OCI-LY7 (cell line): ENCODE data around the gene CRYGN. TPM values are rescaled to one million over a fixed set of nuclear protein-coding genes. Genes with fewer than 3 reads are reported as not detected.

Experiments used
- BruUV-seq: library from RNA; stranded (reverse); fragments of 400-500 nt; replicated peaks from 2 replicates; lab custom pipeline; 2021; lab: Mats Ljungman, UMichigan
- CTCF ChIA-PET: fragments of 300-600 bp; sonication (Branson Sonifier 250); formaldehyde crosslinking; loops from one replicate; lab custom pipeline; 2022; ENCODE audit warnings: antibody characterized with exemption; ENCODE audit not compliant: unreplicated experiment; lab: Charles Lee
- POLR2A ChIA-PET: fragments of 300-600 bp; sonication (Branson Sonifier 250); formaldehyde crosslinking; loops from one replicate; lab custom pipeline; 2022; ENCODE audit warnings: antibody characterized with exemption; lab: Charles Lee
- DNase-seq: peaks from one replicate; pipeline ENCODE4 v3.0.0-alpha.2; 2015; ENCODE audit warnings: low spot score
- H2AFZ ChIP-seq: fragments of 200-600 bp; sonication (generic), shearing (Covaris generic); 2 replicates; pipeline ENCODE4 v1.6.1; 2014; ENCODE audit warnings: mild to moderate bottlenecking, antibody characterized with exemption, low read length, moderate library complexity
- H3K27ac ChIP-seq: fragments of 200-600 bp; sonication (generic); 2 replicates; pipeline ENCODE4 v1.5.1; 2014; ENCODE audit warnings: mixed run types, low read depth, mild to moderate bottlenecking, moderate library complexity, low read length, inconsistent platforms; ENCODE audit not compliant: poor library complexity, severe bottlenecking
- H3K36me3 ChIP-seq: fragments of 200-600 bp; sonication (generic); 2 replicates; pipeline ENCODE4 v1.6.1; 2014; ENCODE audit warnings: mild to moderate bottlenecking, antibody characterized with exemption, low read length, moderate library complexity, mixed read lengths; ENCODE audit not compliant: insufficient read depth
- H3K4me1 ChIP-seq: fragments of 200-600 bp; sonication (generic); 2 replicates; pipeline ENCODE4 v1.5.1; 2014; ENCODE audit warnings: mild to moderate bottlenecking, low read length; ENCODE audit not compliant: insufficient read depth, poor library complexity, severe bottlenecking
- H3K4me2 ChIP-seq: fragments of 200-600 bp; sonication (generic); 2 replicates; pipeline ENCODE4 v1.6.1; 2014; ENCODE audit warnings: mild to moderate bottlenecking, low read length
- H3K4me3 ChIP-seq: fragments of 200-600 bp; sonication (generic); 2 replicates; pipeline ENCODE4 v1.5.1; 2014; ENCODE audit warnings: mild to moderate bottlenecking, low read depth, low read length; ENCODE audit not compliant: poor library complexity, severe bottlenecking
- H3K79me2 ChIP-seq: fragments of 200-600 bp; sonication (generic); 2 replicates; pipeline ENCODE4 v1.6.1; 2016; ENCODE audit warnings: low read depth, mild to moderate bottlenecking, low read length, moderate library complexity, mixed read lengths; ENCODE audit not compliant: insufficient read depth
- H3K9me2 ChIP-seq: fragments of 200-600 bp; sonication (generic); 2 replicates; pipeline ENCODE4 v1.6.1; 2016; ENCODE audit warnings: mild to moderate bottlenecking, low read length, mixed read lengths; ENCODE audit not compliant: insufficient read depth
- H3K9me3 ChIP-seq: fragments of 200-600 bp; sonication (generic); 2 replicates; pipeline ENCODE4 v1.6.1; 2014; ENCODE audit warnings: mild to moderate bottlenecking, mixed run types, low read length, mixed read lengths
- H4K20me1 ChIP-seq: fragments of 200-600 bp; sonication (generic); 2 replicates; pipeline ENCODE4 v1.6.1; 2014; ENCODE audit warnings: mild to moderate bottlenecking, antibody characterized with exemption, low read length, moderate library complexity, mixed read lengths; ENCODE audit not compliant: insufficient read depth
- EZH2phosphoT487 ChIP-seq: fragments of 200-600 bp; sonication (generic); IDR thresholded peaks from 2 replicates; pipeline ENCODE4 v1.6.1; 2018; ENCODE audit warnings: low read depth, borderline replicate concordance, mild to moderate bottlenecking, mixed run types, antibody characterized with exemption, low read length, moderate library complexity, mixed read lengths
- intact Hi-C: fragments of 100-400 bp; cut with micrococcal nuclease; formaldehyde crosslinking; loops from one replicate; pipeline ENCODE4 v1.10.0; 2022; ENCODE audit not compliant: unreplicated experiment
- total RNA-seq, 2 experiments: library from RNA; depleted of rRNA in 1 of 2; stranded (reverse); fragments of >200 nt in 1 of 2; shearing (Covaris generic) in 1 of 2; gene quantifications; 2 replicates each; pipeline ENCODE4 v1.2.3, GENCODE V29; 2014 to 2022
- TF ChIP-seq, protein P1 (sequence below): fragments of 200-600 bp; sonication (generic); conservative IDR thresholded peaks from 2 replicates; pipeline ENCODE4 v1.5.1; 2014; ENCODE audit warnings: mild to moderate bottlenecking, antibody characterized with exemption, low read length, moderate library complexity, mixed read lengths

CRYGN gene
- total RNA-seq, 2 experiments from 2014 or later: 0.09 TPM; not detected in 1

DNA sequence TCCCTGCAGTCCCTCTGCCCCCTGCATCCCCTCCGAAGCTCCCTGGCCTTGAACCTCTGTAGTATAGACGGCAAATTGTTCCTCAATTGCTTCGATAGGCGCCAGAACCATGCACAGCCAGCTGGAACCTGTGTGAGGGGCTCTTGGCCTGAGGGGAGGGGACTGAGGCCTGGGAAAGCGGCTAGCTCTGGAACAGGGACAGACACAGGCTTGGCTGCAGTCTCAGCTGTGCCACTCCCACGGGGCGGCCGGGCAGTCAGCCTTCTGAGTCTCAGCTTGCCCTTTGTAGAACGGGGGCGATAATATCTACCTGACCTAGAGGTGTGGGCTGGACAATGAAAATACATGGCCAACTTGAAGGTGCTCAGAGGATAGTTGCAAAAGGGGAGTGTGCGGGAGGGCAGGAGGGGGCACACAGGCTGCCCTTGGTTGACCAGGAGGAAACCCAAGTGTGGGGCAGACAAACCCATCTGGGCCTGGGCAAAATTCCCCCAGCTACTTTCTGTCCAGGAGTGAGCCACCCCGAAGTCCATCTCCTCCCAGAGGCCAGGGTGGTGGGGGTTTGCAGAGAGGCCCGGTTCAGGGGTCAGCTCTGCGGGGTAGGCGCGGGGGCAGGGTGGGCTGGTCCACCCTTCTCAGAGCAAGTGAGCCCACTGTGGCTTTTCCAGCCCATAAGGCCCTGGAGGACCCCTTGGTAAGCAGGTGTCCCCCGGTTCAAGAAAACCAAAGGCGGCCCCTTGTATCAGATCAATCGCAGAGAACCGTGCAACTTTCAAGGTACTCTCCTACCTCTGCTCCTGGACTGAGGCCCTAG, 4.6 kb downstream of the CRYGN start:
- POLR2A ChIA-PET: no interaction called here
- TF ChIP-seq EZH2phosphoT487: no peak
- TF ChIP-seq, protein P1, sequence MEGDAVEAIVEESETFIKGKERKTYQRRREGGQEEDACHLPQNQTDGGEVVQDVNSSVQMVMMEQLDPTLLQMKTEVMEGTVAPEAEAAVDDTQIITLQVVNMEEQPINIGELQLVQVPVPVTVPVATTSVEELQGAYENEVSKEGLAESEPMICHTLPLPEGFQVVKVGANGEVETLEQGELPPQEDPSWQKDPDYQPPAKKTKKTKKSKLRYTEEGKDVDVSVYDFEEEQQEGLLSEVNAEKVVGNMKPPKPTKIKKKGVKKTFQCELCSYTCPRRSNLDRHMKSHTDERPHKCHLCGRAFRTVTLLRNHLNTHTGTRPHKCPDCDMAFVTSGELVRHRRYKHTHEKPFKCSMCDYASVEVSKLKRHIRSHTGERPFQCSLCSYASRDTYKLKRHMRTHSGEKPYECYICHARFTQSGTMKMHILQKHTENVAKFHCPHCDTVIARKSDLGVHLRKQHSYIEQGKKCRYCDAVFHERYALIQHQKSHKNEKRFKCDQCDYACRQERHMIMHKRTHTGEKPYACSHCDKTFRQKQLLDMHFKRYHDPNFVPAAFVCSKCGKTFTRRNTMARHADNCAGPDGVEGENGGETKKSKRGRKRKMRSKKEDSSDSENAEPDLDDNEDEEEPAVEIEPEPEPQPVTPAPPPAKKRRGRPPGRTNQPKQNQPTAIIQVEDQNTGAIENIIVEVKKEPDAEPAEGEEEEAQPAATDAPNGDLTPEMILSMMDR: no peak
- Histone ChIP-seq H3K79me2 (no peaks in the 10 kb centered on the region), H3K4me2 (no peak overlapping the region), H3K36me3 (no peaks in the 10 kb centered on the region), H2AFZ (no peak overlapping the region), H3K9me2 (no peaks in the 10 kb centered on the region), H4K20me1 (no peaks in the 10 kb centered on the region), H3K4me3 (no peak overlapping the region), H3K9me3 (no peaks in the 10 kb centered on the region), H3K4me1 (peaks cover 6% of the 10 kb centered on the region), H3K27ac (no peak overlapping the region)
- no peak for DNase-seq
- CTCF ChIA-PET: no interaction called here
- BruUV-seq: no TSS peak
- intact Hi-C loops: no loop called here

DNA sequence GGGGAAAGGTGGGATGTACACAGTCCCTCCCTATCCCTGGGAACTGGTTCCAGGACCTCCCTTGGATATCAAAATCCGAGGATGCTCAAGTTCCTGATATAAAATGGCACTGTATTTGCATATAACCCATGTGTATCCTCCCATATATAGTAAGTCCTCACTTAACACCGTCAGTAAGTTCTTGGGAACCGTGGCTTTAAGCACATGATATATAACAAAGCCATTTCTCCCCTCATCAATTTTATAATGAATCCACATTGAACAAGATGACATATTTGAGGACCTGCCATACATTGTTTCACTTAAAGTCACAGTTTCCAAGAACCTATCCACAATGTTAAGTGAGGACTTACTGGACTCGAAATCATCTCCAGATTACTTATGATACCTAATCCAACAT, 5.4 kb downstream of the CRYGN start:
- H3K36me3 ChIP-seq: no peaks in the 10 kb centered on the region
- no peaks in the 10 kb centered on the region for H4K20me1 ChIP-seq
- no peaks in the 10 kb centered on the region for H3K9me3 ChIP-seq
- TF ChIP-seq EZH2phosphoT487: no peak
- TF ChIP-seq, protein P1: no peak
- intact Hi-C loops: no loop called here
- H3K79me2 ChIP-seq: no peaks in the 10 kb centered on the region
- DNase-seq: no peak
- no TSS peak for BruUV-seq
- H2AFZ ChIP-seq: no peak overlapping the region
- H3K9me2 ChIP-seq: no peaks in the 10 kb centered on the region
- H3K27ac ChIP-seq: no peak overlapping the region
- ChIA-PET CTCF (no interaction called here), POLR2A (no interaction called here)
- no peak overlapping the region for H3K4me2 ChIP-seq
- H3K4me1 ChIP-seq: peaks cover 13% of the 10 kb centered on the region
- H3K4me3 ChIP-seq: no peak overlapping the region

DNA sequence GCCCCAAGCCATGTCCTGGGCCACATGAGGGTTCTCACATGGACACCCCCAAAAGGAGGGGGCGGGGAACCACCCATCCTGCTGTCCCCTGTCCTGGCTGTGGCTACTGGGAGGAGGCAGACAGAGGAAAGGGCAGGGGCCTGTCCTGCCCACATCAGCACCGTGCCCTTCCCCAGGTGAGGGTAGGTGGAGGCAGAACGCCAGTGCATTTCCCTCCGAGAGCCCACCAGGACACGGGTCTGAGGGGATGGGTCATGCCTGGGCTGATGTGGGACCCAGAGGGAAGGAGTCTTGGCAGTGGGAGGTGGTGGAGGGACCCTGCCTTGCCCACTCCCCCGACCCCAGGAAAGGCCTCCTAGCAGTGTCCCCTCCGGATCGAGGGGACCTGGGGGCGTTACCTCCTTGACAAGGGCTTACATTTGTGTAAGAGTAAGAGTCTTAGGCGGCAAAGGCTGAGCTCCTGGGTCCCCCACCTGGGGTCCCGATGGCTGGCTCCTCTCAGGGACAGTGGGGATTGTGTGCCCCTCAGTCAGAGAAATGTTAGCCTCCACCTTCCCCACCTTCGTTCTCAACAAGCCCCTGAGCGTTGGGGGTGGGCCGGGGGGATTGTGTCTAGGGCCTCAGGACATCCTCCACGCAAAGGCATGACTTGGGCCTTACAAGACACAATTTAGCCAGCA, 6.1 kb downstream of the CRYGN start:
- no peaks in the 10 kb centered on the region for H3K9me3 ChIP-seq
- ChIA-PET POLR2A (no interaction called here), CTCF (no interaction called here)
- no TSS peak for BruUV-seq
- no peak overlapping the region for H3K4me3 ChIP-seq
- no peaks in the 10 kb centered on the region for H3K36me3 ChIP-seq
- peaks cover 13% of the 10 kb centered on the region for H3K4me1 ChIP-seq
- TF ChIP-seq, protein P1: no peak
- TF ChIP-seq EZH2phosphoT487: no peak
- no peak overlapping the region for H3K27ac ChIP-seq
- no peaks in the 10 kb centered on the region for H3K79me2 ChIP-seq
- no peak overlapping the region for H2AFZ ChIP-seq
- no peaks in the 10 kb centered on the region for H3K9me2 ChIP-seq
- H4K20me1 ChIP-seq: no peaks in the 10 kb centered on the region
- no peak overlapping the region for H3K4me2 ChIP-seq
- no peak for DNase-seq
- intact Hi-C loops: no loop called here
